GM18868 (cell line): ENCODE results near the gene ZFAND3.

ENCODE experiments used
- ATAC-seq: cut with Tn5 transposase; IDR thresholded peaks from one replicate; pipeline ENCODE4 v1.9.1; 2021; ENCODE audit warnings: mild to moderate bottlenecking, moderate library complexity; ENCODE audit not compliant: unreplicated experiment

The ZFAND3 gene

DNA sequence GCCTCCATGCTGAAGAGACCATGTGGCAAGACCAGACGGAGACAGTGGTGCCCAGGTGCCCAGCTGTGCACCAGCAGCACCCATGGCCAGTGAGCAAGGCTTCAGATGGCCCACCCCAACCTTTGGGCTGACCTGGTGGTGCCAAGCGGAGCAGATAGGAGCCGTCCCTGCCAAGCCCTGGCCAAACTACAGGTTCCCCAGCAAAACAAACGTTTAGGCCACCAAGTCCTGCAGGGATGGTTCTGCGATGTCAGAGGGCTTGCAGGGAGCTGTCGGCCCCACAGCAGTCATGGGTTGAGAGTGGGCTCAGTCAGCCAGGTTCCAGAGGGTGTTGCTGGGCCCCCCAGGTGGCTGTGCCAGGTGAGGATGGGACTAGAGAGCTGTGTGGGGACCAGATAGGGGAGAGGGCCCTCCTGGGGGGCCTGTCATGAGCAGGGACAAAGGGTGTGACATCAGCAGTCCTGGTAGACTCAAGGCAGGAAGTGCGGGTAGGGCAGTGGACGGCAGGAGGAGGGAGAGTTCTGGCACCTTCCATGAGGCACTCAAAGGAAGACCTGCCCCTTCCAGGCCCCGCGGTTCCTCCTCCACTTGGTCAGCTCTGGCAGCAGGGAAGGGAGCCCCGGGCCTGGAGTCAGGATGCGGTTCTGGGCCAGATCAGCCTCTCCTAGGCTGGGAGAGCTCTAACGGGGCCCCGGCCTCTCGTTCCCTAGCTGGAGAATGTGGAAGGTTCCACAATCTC, 342.4 kb downstream of the ZFAND3 start:
- no peak for ATAC-seq

DNA sequence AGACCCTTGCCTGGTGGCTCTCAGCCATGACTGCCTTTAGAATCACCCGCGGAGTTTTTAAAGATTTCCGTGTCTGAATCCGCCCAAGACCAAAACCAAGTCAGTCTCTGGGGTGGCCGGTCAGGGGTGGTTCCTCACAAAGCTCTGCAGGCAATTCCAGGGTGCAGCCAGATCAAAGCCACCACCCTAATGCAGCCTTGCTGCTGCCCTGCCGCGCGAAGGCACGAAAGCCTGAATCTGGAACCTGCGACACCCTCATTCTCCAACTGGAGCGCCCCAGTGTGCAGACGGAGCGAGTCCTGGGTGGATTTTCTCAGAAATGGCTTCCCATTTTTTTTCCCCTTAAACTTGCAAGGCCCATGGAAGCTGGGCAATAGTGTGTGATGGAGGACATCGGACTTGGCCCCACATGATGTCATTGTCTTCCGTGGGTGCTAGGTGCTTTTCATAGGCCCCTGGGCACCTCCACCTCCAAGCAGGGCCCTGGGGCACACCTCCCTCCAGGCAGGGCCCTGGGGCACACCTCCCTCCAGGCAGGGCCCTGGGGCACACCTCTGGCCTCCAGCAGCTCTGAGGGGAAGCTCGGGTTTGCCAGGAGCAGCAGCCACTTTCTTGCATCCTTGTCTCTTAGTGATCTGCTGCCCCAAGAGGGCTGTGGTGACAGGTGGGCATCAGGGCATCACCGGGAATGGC, 343.1 kb downstream of the ZFAND3 start:
- no peak for ATAC-seq

DNA sequence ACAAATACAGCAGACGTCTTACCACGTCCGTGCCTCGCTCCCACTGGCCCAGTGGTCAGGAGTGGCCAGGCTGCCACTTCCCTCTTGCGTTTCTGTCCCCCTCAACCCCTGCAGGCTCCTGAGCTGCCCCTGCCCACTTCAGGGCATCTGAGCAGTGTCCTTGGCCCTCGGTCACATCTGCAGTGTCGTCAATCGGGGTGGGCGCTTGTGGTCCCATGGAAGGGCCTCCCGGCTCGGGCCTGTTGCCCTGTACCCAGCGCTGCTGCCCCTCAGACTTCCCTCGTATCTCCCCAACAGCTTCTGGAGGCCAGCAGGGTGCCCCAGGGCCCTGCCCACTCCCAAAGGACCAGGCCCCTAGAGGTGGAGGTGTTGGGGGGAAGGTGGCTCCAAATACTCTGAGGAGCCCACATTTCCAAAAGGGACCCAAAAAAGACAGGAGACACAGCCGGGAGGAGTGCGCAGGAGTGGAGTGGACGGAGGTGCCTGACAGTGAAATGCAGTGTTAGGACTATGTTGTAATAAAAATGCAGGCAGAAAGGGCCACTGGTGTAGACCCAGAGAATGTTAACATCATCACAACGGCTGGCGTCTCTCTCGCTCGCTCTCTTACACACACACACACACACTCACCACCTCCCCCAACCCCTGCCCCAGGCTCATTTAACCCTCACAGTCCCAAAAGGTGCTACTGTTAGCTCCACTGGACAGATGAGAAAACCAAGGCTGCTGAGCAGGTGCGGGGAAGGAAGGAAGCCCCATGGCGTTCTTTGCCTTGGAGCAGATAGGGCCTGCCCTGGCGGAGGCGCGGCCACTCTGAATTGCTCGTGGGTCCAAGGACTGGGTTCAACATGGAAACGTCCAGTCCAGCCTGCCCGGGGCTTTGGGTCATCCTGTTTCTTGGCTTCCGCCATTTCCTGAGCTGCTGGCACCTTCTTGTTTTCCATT, 343.9 kb downstream of the ZFAND3 start:
- ATAC-seq, result no peak

DNA sequence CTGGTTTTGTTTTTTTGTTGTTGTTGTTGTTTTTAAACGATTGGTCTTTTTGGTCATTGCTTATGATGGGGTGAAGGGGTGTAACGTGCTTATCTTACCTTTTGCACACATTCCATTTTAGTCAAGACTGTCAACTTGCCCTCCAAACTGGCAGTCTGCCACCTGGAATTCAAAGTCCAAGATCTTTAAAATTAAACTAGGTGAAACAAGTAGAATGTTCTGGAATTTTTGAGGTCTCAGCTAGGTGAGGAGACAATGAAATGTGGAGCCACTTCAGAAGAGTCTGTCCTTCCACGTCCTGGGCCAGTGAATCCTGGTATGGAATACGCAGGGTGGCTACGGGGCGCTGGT, 344.6 kb downstream of the ZFAND3 start:
- no peak for ATAC-seq

DNA sequence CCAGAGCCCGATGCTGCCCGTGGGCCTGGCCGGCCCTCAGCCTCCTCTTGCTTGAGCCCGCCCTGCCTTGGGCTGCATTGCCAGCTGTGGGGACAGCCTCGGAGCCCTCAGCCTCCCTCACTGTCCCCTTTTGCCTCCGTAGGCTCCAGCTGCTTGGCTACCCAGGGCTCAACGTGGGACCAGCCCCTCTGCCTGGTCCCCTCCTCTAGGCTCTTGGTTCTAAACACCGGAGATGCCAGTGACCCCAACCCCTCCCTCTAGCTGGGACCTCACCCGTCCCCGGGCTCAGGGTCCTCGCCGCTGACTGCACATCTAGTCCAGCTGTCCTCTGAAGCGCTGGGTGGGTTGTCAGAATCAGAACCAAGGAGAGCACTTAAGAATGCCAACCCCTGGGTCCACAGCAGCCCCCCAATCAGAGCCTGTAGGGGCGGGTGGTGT, 345.2 kb downstream of the ZFAND3 start:
- ATAC-seq, result no peak

DNA sequence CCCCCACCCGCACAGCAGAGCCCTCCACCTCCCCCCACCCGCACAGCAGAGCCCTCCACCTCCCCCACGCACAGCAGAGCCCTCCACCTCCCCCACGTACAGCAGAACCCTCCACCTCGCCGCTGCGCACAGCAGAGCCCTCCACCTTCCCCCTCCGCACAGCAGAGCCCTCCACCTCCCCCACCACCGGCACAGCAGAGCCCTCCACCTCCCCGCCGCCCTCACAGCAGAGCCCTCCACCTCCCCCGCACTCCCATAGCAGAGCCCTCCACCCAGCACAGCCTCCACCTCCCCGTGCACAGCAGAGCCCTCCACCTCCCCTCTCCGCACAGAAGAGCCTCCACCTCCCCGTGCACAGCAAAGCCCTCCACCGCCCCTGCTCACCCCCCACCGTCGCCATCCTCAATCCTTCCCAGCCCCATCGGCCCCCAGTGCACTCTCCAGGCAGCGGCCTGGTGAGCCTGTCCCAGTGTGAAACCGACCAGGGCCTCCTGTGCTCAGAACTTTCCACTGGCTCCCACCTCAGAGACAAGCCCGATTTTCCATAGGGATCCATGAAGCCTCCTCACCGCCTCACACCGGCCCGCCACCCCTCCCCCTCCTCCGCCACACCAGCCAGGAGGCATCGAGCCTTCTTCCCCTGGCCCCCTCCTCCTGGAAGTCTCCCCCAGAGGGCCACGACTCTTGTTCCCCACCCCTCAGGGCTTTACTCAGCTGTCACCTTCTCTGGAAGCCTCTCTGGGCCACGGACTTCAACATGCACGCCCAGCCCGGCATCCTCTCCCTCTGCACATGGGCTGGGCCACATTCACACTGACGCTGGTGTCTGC, 347.1 kb downstream of the ZFAND3 start:
- ATAC-seq, result no peak

DNA sequence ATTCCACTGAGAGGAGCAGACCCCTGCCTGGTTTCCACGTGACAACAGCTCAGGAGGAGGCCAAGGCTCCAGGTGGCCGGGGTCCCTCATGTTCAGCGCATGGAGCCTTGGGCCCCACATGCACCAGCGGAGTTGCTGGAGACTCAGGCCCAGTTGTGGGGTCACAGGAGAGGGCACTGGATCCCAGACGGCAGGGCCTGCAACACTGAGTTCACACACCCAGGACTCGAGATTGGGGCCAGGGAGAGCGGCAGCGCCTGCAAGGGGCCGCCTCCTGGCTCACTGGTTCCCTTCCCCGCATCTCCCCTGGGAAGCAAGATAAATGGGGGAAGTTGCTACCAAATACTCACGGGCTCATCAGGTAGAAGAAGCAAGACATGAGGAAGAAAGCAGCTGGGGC, 348.1 kb downstream of the ZFAND3 start:
- ATAC-seq, result no peak

DNA sequence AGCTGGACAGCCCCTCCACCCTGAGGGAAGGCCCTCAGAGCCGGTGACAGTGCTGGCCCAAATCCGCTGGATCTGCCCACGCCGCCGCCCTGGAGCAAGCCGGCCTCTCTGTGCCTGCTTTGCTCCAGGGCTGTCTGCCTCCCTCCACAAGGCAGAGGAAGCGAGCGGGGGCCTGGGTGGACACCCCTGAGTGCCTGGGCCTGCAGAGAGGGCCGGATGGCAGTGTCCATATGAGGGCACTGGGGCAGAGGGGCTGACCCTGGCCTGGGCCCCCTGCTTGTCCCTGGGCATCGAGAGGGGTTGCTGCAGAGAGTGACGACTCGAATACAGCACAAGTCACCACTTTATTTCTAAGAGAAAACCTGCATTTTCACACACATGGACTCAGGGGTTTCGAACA, 348.6 kb downstream of the ZFAND3 start:
- no peak for ATAC-seq

DNA sequence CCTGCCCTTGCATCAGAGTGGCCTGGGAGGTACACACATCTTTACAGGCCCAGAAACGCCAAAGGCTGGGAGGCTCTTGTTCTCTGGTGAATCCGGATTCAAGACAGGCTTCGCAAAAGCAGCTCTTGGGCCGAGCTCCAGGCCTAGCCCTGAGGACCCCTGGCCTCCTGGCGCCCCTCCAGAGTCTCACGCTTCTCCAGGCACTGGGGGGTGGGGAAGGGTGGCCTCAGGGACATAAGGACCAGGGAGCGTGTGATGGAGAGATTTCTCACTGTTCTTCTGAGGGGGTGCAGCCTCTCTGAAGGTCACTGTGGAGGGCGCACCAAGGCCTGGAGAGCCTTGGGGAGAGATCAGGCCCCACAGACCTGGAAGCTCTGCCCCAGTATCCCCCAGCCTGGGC, 349.2 kb downstream of the ZFAND3 start:
- ATAC-seq, result no peak

DNA sequence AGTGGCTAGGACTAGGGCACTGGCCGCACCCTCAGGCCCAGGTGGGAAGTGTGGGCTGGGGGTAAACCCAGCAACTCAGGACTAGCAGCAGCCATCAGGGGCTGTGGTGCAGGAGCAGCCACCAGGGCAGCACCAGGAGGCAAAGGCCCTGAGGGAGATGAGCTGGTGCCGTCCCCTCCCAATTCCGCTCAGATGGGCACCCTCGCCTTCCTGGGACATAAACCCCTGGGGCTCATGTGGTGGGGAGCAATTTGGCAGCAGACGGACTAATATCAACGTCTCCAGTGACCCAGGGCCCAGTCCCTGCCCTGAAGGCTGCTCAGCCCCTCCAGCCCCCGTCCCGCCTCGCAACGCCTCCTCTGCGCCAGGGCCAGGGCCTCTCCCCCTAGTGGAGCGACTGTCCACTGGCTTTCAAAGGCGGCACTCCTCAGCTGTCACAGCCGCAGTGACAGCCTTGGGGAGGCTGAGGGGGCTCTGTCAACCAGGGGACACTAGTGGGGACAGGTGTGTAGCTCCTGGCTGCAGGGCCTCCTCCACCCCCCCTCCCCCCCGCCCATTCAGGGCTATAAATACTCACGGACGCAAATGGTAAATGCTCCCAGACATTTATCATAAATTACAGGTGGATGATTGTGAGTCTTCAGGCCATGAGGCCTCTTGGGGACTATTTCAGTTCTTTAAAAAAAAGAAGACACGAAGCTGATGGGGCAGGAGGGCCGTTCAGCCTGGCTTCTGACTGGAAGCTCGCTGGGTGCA, 349.9 kb downstream of the ZFAND3 start:
- ATAC-seq, result no peak

DNA sequence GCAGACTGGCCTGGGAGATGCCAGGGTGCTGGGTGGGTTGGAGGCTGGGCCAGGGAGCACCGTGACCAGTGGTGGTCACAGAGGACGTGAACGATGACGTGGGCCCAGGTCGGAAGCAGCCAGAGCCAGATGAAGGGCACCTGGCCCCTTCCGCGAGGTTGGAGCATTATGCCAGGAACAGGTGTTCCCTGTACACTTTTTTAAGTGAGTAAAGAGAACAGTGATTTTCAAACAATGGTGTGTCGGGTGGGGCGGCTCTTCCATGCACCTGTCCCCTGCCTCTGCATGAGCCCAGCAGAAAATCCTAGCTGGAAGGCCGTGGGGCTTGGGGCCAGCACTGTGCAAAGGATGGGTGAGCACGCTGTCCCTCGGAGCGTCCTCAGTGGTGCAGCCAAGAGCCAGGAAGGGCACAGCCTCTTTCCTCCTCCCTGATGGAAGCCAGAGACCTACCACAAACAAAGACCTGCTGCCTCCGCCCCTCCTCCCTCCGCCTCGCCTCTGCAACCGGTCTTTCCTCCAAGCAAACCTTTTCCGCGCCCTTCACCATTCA, 350.5 kb downstream of the ZFAND3 start:
- ATAC-seq, result no peak

DNA sequence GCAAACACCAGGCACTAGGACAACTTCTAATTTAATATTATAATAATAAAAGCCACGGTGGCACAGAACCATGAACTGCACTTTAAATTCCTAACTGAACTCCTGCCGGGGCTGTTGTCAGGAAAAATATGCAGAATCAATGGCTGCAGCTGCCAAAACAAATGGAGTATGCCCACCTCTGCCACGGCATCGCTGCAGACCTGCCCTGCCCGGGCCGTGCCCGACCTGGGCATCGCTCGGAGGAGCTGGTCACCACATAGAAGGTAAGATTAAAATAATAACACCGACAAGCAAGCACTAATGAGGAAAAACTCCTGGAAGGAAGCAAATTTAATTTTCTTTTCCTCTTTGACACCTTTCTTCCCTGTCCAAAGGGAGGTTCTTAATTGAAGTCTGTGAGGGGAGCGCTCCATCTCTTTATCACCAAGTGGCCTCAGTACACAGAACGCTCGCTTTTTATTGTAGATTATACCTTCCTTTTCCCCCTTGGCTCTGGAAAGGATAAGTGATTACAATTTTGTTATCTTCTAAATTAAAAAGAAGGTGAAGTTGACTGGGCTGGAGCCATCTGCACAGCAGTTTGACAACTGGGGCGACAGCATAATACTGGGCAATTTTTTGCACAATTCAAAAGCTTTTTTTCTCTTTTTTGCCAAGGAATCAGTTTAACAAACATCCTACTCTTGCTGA, 351.3 kb downstream of the ZFAND3 start:
- ATAC-seq, result no peak

DNA sequence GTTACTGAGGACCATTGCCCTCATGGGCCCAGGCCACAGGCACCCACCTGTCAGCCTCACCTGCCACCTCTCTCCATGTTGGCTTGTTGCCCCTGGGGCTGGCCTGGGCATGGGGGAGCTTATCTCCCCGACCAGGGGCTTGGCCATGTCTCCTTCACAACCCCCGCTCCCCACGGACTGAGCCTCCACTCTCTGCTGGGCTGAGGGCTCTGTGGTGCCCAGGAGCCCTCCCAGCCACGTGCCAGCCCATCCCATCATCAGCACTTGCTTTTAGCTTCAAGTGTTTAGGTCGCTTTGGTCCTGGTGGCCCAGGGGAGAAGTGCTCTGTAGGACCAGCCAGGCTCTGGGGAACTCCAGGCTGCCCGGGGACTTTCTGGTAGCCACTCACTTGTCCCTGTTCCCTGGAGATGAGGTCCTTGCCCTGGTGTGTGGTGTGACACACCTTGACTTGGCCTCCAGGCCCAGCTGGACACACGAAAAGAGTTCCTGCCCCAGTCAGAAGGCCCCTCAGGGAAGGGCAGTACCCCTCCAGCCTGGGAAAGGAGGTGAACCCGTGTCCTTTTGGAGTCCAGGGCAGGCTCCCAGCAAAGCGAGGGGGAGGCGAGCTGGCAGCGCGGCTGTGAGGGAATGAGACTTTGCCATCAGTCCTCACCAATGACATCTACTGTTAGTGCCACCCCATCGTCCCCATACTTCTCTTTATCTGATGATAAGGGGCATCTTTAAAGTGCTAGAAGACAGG, 352.6 kb downstream of the ZFAND3 start:
- ATAC-seq, result no peak

DNA sequence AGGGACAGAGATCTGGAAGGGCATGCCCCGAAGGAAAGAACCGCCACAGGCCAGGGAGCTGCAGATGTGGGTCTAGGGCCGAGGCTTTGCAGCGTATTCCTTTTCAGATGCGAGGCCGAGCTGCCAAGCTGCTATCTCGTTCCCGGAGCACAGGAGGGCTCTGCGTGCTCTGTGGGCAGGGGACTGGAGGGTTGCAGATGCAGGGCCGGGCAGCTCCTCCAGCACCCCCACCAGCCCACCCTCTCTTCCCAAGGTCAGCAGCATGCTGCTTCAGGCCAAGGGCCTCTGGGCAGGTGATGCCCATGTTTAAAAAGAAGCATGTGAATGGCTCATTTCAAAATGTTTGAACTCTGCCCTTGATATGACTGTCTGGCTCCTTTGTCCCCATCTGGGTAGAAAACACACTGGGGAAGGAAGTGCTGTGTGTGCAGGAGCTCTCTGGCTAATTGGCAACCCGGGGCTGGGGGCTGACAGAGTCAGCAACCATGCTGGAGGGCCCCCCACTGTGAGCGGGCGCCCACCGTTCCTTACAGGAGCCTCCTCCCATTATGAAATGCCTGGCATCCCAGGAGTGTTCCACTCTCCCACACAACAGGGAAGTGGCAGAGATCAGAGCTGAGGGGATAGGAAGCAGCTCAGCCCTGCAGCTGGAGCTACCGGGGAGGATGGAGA, 353.3 kb downstream of the ZFAND3 start:
- ATAC-seq, result no peak

DNA sequence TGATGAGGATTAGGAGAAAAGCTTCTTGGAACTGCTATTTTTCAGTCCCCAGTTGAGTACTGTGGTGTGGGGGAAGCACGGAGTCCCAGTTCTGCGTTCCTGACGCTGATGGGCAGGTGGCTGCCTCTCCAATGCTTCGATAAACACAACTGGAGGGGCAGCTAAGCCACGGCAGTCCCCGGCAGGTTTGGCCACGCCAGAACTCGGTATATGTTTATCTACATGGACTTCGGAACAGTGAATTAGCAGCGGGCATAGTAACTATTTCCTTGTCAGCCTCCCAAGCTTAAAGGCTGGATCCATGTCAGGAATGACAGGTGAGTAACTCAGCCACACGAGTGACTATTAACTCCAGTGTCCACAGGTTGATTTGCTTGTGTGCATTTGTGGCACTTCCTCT, 354.4 kb downstream of the ZFAND3 start:
- no peak for ATAC-seq

DNA sequence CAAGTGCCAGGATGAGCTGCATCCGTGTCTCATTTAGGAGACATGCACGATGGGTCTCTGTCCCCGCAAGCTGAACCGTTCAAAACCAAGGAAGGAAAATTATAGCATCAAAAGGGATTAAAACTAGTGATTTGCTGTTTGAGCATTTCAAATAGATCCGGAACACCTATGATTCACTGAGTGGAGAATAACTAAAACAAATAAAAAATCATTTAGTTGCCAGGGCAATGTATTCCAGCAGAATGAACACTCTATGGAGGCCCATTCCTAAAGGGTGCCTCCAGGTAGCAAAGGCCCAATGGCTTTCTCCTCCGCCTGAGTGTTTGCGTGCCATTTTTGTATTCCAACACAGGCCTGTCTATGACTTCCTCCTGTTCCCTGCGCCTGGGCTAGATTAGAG, 354.8 kb downstream of the ZFAND3 start:
- no peak for ATAC-seq

DNA sequence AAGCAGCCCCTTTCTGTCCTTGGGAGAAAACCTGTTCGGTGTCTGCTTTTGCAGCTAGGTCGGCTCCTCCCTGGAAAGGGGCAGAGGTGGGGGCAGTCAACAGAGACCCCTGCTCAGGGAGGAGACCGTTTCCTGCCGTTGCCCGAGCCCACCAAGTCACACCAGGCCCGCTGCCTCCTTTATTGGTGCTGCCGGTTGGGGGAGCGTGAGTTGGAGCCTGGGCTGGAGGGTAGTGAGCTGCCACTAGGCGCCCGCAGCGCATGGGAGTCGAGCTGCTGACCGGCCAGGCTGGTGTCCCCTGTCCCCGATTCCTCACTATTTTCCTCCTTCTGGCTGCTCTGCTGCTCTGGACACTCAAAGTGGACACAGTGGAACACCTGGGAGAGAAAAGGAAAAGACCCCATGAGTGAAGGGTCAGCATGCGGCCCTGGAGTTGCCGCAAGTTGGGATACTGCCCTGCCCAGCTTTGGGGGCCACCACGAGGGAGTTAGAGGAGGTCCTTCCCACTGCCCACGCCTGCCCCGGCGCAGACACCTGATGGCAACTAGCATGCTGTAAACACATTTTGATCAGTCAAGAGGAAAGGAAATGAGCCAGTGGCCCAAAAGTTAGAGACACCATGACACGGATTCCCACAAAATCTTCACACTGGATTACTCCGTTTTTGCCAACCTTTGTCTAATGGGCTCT, 355.4 kb downstream of the ZFAND3 start:
- no peak for ATAC-seq
